SK-N-SH treated with all-trans-retinoic acid at 6 μM for 48 hours (cell line): ENCODE results near the gene CNPY1.

Experiments
- CSDC2 ChIP-seq: fragments of 250-450 bp; sonication (Bioruptor Pico); IDR thresholded peaks from 2 replicates; pipeline ENCODE4 v1.5.0; 2020; ENCODE audit warnings: mild to moderate bottlenecking, moderate library complexity
- ISL1 ChIP-seq: fragments of 250-450 bp; sonication (Bioruptor Pico); IDR thresholded peaks from 2 replicates; pipeline ENCODE4 v2.1.2; 2022; ENCODE audit warnings: mild to moderate bottlenecking, moderate library complexity
- RARB ChIP-seq: fragments of 250-450 bp; sonication (Bioruptor Pico); IDR thresholded peaks from 2 replicates; pipeline ENCODE4 v1.8.0; 2021; ENCODE audit warnings: mild to moderate bottlenecking, moderate library complexity
- ZFP30 ChIP-seq: fragments of 450-650 bp; formaldehyde crosslinking; IDR thresholded peaks from 2 replicates; pipeline ENCODE4 v1.5.0; 2022; ENCODE audit warnings: mild to moderate bottlenecking, moderate library complexity
- TF ChIP-seq, protein P1 (sequence below): fragments of 250-450 bp; sonication (Bioruptor Pico); IDR thresholded peaks from 2 replicates; pipeline ENCODE4 v1.8.0; 2020; ENCODE audit warnings: mild to moderate bottlenecking, moderate library complexity, borderline replicate concordance

DNA sequence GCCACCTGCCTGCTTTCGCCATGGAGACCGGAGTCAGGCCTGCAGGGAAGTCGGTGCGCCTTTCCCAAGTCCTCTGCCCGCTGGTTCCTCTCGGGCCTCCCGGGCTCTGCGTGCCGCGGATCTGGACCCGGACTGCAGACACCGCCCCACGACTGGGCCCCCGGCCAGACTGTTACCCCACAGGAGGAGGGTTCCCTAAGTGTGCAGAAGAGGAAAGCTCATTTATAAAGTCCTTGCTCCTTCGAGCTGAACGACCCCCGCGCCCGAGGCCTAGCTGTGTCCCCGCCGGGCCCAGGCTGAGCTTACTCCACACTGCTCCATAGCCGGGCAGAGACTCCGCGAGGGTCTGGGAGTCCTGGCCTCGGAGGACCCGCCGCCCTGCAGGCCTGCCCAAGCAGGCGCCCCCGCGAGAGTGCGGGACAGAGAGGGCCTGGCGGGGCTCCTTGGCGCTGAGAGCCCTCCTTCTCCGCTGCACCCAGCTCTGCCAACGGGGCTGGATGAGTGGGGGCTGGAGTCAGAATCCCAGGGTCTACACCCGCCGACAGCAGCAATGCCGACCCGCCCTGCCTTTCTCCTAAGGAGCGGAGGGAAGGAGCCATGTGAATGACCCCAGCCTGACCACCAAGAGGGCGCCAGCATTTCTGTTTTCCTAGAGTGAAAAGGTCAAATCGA is 80.1 kb downstream of the CNPY1 start:
- TF ChIP-seq RARB (no peak), ZFP30 (CRISPR knock-in tag) (no peak), ISL1 (CRISPR knock-in tag) (no peak), CSDC2 (CRISPR knock-in tag) (no peak)
- TF ChIP-seq, protein P1, sequence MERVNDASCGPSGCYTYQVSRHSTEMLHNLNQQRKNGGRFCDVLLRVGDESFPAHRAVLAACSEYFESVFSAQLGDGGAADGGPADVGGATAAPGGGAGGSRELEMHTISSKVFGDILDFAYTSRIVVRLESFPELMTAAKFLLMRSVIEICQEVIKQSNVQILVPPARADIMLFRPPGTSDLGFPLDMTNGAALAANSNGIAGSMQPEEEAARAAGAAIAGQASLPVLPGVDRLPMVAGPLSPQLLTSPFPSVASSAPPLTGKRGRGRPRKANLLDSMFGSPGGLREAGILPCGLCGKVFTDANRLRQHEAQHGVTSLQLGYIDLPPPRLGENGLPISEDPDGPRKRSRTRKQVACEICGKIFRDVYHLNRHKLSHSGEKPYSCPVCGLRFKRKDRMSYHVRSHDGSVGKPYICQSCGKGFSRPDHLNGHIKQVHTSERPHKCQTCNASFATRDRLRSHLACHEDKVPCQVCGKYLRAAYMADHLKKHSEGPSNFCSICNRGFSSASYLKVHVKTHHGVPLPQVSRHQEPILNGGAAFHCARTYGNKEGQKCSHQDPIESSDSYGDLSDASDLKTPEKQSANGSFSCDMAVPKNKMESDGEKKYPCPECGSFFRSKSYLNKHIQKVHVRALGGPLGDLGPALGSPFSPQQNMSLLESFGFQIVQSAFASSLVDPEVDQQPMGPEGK (CRISPR knock-in tag), result no peak
